ENCODE results near the gene TP73. TPM values are rescaled to one million over a fixed set of nuclear protein-coding genes. Genes with fewer than 3 reads are reported as not detected.

Gene TP73
- total RNA-seq, 1 experiment from 2014 or later = 11.9 TPM

GRCh38 chr1:3638027-3638426, 14.3 kb upstream of the TP73 start:
- ChIA-PET CTCF (no interaction called here), POLR2A (no interaction called here)
- no peak for TF ChIP-seq CTCF (IDR thresholded peaks at IDR 0.05; ENCODE audit: insufficient read depth in 1 of 2, low read depth in 1 of 2, low read length in 1 of 2, severe bottlenecking in 1 of 2, unreplicated experiment in 1 of 2)
- BruUV-seq (replicated peaks) = no TSS peak
- Mint-ChIP-seq H3K9me3 (ENCODE audit: unreplicated experiment) (no peaks in the 10 kb centered on the region), H3K27ac (ENCODE audit: unreplicated experiment) (no peak overlapping the region), H3K36me3 (ENCODE audit: insufficient read depth, unreplicated experiment) (peaks cover 17% of the 10 kb centered on the region), H3K27me3 (ENCODE audit: insufficient read depth, unreplicated experiment) (no peaks in the 10 kb centered on the region), H3K4me1 (ENCODE audit: low read depth, unreplicated experiment) (no peaks in the 10 kb centered on the region), H3K4me3 (ENCODE audit: unreplicated experiment) (no peak overlapping the region)
- Histone ChIP-seq H3K9me3 (no peaks in the 10 kb centered on the region), H3K27me3 (replicated peaks; ENCODE audit: control insufficient read depth, insufficient read depth, low read length) (no peaks in the 10 kb centered on the region), H3K4me1 (no peaks in the 10 kb centered on the region), H3K4me3 (ENCODE audit: low read depth, low read length) (no peak overlapping the region), H3K36me3 (ENCODE audit: control insufficient read depth, insufficient read depth, low read length) (no peaks in the 10 kb centered on the region)
- intact Hi-C loops (cut with micrococcal nuclease; ENCODE audit: unreplicated experiment) = no loop called here
- DNase-seq = no peak

- no peak for TF ChIP-seq CTCF (IDR thresholded peaks at IDR 0.05; ENCODE audit: insufficient read depth in 1 of 2, low read depth in 1 of 2, low read length in 1 of 2, severe bottlenecking in 1 of 2, unreplicated experiment in 1 of 2)
- ChIA-PET CTCF (no interaction called here), POLR2A (no interaction called here)
- intact Hi-C loops (cut with micrococcal nuclease; ENCODE audit: unreplicated experiment) = no loop called here
- DNase-seq = no peak
- Histone ChIP-seq H3K36me3 (ENCODE audit: control insufficient read depth, insufficient read depth, low read length) (no peaks in the 10 kb centered on the region), H3K4me3 (ENCODE audit: low read depth, low read length) (no peak overlapping the region), H3K9me3 (no peaks in the 10 kb centered on the region), H3K27me3 (replicated peaks; ENCODE audit: control insufficient read depth, insufficient read depth, low read length) (no peaks in the 10 kb centered on the region), H3K4me1 (no peaks in the 10 kb centered on the region)
- no peaks in the 10 kb centered on the region for H3K9me3 Mint-ChIP-seq (ENCODE audit: unreplicated experiment)
- no peak overlapping the region for H3K27ac Mint-ChIP-seq (ENCODE audit: unreplicated experiment)
- H3K27me3 Mint-ChIP-seq (ENCODE audit: insufficient read depth, unreplicated experiment) = no peaks in the 10 kb centered on the region
- peaks cover 19% of the 10 kb centered on the region for H3K36me3 Mint-ChIP-seq (ENCODE audit: insufficient read depth, unreplicated experiment)
- BruUV-seq (replicated peaks) = no TSS peak
- no peaks in the 10 kb centered on the region for H3K4me1 Mint-ChIP-seq (ENCODE audit: low read depth, unreplicated experiment)
- no peak overlapping the region for H3K4me3 Mint-ChIP-seq (ENCODE audit: unreplicated experiment)
Observed at GRCh38 chr1:3638676-3639075, 13.6 kb upstream of the TP73 start.

GRCh38 chr1:3639397-3639911, 12.9 kb upstream of the TP73 start:
- no TSS peak for BruUV-seq (replicated peaks)
- no peak for DNase-seq
- H3K36me3 ChIP-seq (ENCODE audit: control insufficient read depth, insufficient read depth, low read length) = no peaks in the 10 kb centered on the region; the same call in 1 of the 2 replicates
- intact Hi-C loops (cut with micrococcal nuclease; ENCODE audit: unreplicated experiment) = no loop called here
- H3K27me3 ChIP-seq (replicated peaks; ENCODE audit: control insufficient read depth, insufficient read depth, low read length) = no peaks in the 10 kb centered on the region
- no peaks in the 10 kb centered on the region for H3K9me3 ChIP-seq
- no peak overlapping the region for H3K27ac Mint-ChIP-seq (ENCODE audit: unreplicated experiment)
- no peaks in the 10 kb centered on the region for H3K4me1 Mint-ChIP-seq (ENCODE audit: low read depth, unreplicated experiment)
- H3K4me3 Mint-ChIP-seq (ENCODE audit: unreplicated experiment) = no peak overlapping the region
- POLR2A ChIA-PET = no interaction called here
- H3K4me1 ChIP-seq = no peaks in the 10 kb centered on the region
- CTCF ChIA-PET = no interaction called here
- TF ChIP-seq CTCF (IDR thresholded peaks at IDR 0.05; ENCODE audit: insufficient read depth in 1 of 2, low read depth in 1 of 2, low read length in 1 of 2, severe bottlenecking in 1 of 2, unreplicated experiment in 1 of 2) = no peak
- no peaks in the 10 kb centered on the region for H3K27me3 Mint-ChIP-seq (ENCODE audit: insufficient read depth, unreplicated experiment)
- H3K9me3 Mint-ChIP-seq (ENCODE audit: unreplicated experiment) = no peaks in the 10 kb centered on the region
- H3K4me3 ChIP-seq (ENCODE audit: low read depth, low read length) = no peak overlapping the region
- peaks cover 19% of the 10 kb centered on the region for H3K36me3 Mint-ChIP-seq (ENCODE audit: insufficient read depth, unreplicated experiment)
